GM18951 (cell line): Measurements from ENCODE around the gene XAGE2.

ENCODE experiments used
- POLR2A ChIP-seq: IDR thresholded peaks from 4 replicates; pipeline ENCODE4 v1.6.1; 2011; ENCODE audit warnings: mild to moderate bottlenecking; ENCODE audit not compliant: insufficient read length, insufficient read depth; ENCODE audit errors: extremely low read depth
- in situ Hi-C: fragments of 300-500 bp; cut with MboI; formaldehyde crosslinking; loops from one replicate; pipeline ENCODE4 v1.12.0; 2022; ENCODE audit warnings: low sequenced_read_pairs, mixed read lengths, inconsistent platforms; ENCODE audit not compliant: unreplicated experiment

The XAGE2 gene

DNA sequence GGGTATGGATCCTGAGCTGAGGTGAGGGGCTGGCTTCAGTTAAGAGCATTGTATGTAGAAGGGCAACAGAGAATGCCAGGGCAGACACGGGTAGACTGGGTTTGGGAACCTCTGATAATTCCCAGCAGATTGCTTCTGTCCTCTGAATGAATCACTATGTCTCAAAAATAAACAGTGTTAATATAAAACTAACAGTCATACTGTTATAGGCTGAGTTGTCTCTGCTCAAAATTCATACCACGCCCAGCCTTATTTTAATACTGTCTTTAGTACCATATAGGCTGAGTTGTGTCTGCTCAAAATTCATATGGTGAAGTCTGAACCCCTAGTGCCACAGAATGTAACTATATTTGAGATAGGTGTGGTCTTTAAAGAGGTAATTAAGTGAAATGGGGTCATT, 10.0 kb downstream of the XAGE2 start:
- TF ChIP-seq POLR2A: no peak
- in situ Hi-C loops: no loop called here

DNA sequence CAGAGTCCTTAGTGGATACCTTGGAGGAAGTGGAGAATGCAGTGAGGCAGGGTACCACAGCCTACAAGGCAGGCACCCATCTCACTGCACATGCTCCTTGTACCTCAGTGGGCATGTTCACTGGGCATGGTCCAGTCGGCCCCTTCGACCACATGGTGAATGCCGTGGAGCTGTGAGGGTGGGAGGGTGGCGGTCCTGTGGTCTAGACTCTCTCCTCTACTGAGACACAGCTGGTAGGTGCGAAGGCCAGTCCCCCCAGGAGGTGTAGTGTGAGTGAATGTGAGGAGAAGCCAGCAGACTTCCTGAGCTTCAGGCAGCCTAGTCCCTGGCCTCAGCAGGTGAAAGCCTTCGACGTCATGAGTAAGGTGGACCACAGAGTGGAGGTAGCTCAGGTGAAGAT, 12.2 kb downstream of the XAGE2 start:
- in situ Hi-C loops: no loop called here
- no peak for TF ChIP-seq POLR2A

DNA sequence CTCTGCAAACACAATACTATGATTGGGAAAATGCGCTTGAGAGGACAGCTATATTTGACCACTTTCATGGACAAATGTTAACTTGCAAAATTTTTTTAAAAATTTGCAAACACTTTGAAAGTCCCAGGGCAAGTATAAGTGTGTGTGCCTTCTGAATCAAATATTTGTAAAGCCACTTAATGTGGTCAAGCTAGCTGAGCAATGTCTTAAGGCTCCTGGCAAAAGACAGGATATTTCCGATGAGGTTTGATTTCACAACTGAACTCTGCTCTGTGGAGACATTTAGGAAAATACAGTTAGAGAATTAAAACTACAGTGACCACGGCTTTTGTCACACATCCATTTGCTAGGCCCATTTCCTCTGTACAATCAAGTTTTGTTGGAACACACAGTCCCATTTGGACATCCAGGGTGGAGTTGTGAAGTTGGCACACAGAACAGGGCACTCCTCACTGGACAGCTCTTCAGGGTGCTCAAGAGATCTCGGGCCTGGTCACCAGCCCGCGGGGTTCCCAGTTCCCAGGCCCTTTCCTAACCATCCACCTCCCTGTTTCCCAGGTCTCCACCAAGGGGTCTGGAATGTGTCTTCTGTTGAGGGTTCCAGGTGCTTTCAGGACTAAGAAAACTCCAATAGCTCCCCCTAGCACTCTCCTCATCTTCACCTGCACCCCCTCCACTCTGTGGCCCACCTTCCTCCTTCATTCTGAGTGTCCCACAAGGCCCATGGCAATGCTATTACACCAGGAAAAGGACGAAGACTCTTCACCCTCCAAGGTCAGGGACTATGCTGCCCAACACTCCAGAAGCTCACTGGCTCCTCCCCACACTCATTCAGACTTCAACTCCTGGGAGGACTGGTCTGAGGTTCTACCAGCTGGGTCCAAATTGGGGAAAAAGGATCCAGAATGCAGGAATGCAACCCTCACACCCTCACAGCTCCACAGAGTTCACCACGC, 41.9 kb downstream of the XAGE2 start:
- TF ChIP-seq POLR2A: no peak
- in situ Hi-C loops: no loop called here

- no peak for TF ChIP-seq POLR2A
- in situ Hi-C loops: no loop called here
Measured at GRCh38 chrX:52415304-52415703, 46.5 kb downstream of the XAGE2 start.

GRCh38 chrX:52416816-52417215, 48.0 kb downstream of the XAGE2 start:
- TF ChIP-seq POLR2A: no peak
- in situ Hi-C loops: no loop called here

- in situ Hi-C loops: no loop called here
- TF ChIP-seq POLR2A: no peak
Measured at GRCh38 chrX:52420824-52421443, 52.1 kb downstream of the XAGE2 start.

DNA sequence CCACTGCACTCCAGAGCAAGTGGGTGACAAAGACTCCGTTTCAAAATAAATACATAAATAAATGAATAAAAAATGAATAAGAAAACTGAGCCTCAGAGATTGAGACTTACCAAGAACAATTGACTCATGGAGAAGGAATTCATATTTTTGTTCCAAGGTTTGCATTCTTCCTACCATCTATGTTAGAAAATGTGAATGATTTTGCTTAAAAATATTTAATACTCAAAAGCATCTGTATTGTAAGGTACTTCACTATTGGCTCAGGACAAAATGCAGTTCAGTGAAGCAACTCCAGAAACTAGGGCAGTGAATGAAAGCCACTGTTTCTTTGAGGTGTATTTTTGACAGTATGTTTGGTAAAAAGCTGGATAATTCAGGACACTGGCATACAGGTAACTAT, 54.1 kb downstream of the XAGE2 start:
- TF ChIP-seq POLR2A: no peak
- in situ Hi-C loops: no loop called here

DNA sequence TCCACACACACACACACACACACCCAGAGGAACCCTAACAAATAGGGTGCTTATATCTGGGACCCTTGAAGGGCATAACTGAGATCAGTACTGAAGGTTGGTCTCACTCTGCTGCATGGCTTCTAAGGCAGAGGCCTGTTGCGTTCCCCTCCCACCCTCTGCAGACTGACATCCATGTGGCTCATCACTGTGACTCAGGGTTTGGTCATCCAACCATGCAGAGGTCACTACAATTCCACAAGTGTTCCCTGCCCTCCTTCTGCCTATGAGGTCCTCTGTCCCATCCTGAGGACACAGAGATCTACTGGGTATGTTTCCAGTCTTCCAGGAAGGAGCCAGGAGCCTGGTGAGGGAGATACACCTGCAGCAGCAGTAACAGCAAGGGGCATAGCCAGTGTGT, 55.8 kb downstream of the XAGE2 start:
- TF ChIP-seq POLR2A: no peak
- in situ Hi-C loops: no loop called here
